HG03565 (cell line): ENCODE results near the gene NDST1.

Source experiments
- ATAC-seq: cut with Tn5 transposase; IDR thresholded peaks from one replicate; pipeline ENCODE4 v1.9.1; 2021; ENCODE audit warnings: mild to moderate bottlenecking, moderate library complexity; ENCODE audit not compliant: unreplicated experiment

NDST1 gene

DNA sequence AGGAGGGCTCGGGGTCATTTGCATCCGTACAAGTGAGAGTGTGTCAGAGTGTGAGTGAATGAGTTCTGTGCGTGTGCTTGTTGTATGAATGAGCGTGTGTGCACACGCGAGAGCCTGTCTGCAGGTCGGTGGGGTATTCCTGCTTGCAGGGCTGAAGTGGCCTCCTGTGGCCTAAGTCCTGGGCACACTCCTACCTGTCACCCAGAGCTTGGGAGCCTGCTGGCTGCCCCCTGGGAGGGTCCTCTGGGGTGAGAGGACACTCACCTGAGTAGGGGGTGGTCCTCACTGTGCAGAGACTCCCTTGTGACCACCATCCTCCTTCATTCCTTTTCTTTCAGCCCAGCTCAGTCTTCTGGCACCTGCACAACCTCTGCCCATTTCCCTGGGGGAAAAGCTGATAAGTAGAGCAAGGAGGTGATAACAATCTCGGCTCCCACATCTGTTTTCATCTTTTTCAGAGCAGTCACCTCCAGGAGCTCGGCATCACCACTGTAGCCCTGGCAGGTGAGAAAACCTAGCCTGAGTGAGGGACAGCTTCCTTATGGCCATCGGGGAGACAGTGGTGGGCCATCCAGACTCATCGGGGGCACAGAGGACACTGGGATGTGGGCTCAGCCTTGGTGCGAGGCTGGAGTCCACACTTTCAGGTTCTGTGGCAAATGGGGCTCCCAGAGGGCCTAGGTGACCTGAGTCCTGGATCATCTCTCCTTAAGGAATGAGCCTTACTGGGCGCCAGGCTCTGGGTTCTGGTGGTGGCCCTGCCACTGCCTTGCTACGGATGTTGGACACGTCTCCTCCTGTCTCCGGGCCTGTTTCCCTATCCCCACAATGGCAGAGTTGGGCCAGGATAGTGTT lies 93.8 kb downstream of the NDST1 start:
- ATAC-seq = no peak

GRCh38 chr5:150603052-150603451 lies 95.1 kb downstream of the NDST1 start:
- ATAC-seq = no peak

- no peak for ATAC-seq
Measured at GRCh38 chr5:150603491-150603890, 95.6 kb downstream of the NDST1 start.

GRCh38 chr5:150604010-150604409 lies 96.1 kb downstream of the NDST1 start:
- no peak for ATAC-seq

DNA sequence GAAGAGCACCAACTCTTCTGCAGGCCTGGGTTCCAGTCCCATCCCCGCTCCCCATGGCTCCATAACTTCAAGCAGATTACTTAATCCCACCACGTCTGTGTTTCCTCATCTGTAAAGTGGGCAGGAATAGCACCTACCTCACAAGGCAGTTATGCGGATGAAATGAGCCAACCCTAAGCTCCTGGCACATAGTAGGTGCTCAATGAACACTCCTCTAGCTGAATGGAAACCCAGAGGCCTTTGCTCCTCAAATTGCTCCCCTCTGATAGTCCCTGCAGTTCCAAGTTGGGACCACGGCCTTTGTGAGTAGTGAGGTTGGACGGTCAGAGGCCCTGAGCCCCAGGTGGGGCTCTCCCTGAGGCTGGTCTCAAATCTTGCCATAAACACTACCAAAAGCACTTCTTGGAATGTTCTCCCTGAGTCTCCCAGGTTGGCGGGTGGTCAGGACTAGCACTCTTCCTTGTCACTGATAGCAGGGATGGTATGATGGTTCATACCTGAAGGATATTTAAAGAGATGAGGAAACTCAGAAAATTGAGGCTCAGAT lies 97.0 kb downstream of the NDST1 start:
- no peak for ATAC-seq

DNA sequence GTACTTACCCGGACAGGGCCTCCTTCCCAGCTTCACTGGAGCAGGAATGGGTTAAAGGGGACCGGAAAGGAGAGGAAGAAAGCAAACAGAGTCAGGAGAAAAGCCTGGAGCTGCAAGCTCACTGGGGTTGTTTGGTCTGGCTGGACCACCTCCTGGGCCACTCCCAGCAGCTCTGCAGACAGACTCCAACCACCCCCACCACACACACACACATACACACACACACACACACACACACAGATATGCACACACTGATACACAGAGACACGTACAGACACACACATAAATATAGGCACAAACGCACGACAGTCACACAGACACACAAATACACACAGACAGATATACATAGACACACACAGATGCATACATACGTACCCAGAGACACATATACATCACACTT lies 97.6 kb downstream of the NDST1 start:
- ATAC-seq = no peak

DNA sequence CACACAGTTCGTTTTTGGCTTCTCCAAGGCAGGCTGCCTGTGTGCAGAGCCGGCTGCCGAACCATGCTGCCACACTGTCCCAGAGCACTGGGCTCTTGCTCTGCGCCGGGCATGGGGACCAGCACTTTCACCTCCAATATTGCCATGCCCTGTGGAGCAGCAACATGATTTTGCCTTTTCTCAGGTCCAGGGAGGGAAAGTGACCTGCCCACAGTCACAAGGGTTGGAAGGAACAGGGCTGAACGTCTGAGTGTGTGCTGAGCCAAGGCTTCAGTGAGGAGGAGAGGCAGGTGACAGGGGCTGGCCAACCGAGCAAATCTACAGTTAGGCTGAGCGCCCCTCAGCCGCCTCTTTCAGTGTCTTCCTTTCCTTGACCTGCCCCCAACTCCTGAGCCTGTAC lies 98.5 kb downstream of the NDST1 start:
- no peak for ATAC-seq

DNA sequence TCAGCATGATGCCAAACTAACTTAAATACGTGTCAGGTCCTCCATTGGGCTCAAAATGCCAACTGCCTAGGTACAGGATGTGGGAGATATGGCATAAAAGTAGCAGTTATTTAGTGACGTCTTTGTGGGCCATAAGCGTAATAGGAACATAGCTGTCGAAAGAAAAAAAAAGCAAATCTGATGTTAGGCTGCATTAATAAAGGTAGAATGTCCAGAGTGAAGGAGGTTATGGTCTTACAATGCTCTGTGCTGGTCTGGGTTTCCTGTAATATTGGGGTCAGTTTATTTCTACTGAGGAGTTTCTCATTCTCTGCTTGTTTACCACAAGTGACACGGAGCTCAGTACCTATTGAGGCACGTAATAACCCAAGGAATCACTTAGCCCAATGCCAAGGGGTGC lies 99.2 kb downstream of the NDST1 start:
- ATAC-seq = no peak
